ENCODE measurements around the gene DUSP9. TPM values are rescaled to one million over a fixed set of nuclear protein-coding genes. Genes with fewer than 3 reads are reported as not detected.
A peak's percentile ranks its signal among the peaks of the same experiment; 100 is the strongest.
"Not testable (repeated sequence)": the region's sequence is repeated elsewhere in the genome, so short reads cannot be mapped to it uniquely, and the experiment has no call there.

Gene DUSP9
- total RNA-seq, 1 donor from 2014 or later, result not detected

DNA sequence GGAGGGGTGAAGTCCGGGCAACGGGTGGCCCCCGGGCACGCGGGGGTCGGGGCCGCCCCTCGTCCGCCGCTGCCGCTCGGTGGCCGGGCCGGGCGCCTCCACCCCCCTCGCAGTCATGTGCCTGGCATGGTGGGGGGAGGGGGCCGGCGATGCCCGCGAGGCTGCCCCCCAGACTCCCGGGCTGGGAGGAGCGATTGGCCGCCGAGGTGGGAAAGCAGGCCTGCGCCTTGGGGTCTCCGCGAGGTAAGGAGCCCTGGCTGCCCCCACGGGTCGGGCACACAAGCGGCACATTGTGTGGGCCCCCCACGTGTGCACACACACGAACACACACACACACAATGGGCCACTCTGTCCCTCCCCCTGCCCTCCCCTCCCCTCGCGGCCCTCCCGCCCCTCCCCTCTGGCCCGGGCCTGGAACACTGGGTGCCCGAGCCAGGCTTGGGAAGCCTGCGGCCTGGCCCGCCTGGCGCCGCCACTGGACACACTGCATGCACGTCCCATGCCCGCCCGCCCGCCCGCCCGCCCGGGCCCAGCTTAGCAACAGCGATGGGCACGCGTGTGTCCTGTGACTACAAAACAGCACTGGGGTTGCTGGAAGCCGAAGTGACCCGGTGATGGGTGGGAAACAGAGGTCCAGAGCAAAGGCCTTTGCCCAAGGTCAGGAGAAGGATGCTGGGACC, 42.0 kb downstream of the DUSP9 start:
- no peak overlapping the region for H3K27ac ChIP-seq
- H3K27me3 ChIP-seq, result no peaks in the 10 kb centered on the region
- no peaks in the 10 kb centered on the region for H3K9me3 ChIP-seq
- no peaks in the 10 kb centered on the region for H3K36me3 ChIP-seq
- no peaks in the 10 kb centered on the region for H3K4me1 ChIP-seq
- no peak for ATAC-seq
- intact Hi-C loops (cut with DNase I), result no loop called here
- no peak for DNase-seq
- H3K4me3 ChIP-seq, result peak overlapping the region; percentile 28
- TF ChIP-seq, protein P1, sequence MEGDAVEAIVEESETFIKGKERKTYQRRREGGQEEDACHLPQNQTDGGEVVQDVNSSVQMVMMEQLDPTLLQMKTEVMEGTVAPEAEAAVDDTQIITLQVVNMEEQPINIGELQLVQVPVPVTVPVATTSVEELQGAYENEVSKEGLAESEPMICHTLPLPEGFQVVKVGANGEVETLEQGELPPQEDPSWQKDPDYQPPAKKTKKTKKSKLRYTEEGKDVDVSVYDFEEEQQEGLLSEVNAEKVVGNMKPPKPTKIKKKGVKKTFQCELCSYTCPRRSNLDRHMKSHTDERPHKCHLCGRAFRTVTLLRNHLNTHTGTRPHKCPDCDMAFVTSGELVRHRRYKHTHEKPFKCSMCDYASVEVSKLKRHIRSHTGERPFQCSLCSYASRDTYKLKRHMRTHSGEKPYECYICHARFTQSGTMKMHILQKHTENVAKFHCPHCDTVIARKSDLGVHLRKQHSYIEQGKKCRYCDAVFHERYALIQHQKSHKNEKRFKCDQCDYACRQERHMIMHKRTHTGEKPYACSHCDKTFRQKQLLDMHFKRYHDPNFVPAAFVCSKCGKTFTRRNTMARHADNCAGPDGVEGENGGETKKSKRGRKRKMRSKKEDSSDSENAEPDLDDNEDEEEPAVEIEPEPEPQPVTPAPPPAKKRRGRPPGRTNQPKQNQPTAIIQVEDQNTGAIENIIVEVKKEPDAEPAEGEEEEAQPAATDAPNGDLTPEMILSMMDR (IDR thresholded peaks at IDR 0.05), result no peak

DNA sequence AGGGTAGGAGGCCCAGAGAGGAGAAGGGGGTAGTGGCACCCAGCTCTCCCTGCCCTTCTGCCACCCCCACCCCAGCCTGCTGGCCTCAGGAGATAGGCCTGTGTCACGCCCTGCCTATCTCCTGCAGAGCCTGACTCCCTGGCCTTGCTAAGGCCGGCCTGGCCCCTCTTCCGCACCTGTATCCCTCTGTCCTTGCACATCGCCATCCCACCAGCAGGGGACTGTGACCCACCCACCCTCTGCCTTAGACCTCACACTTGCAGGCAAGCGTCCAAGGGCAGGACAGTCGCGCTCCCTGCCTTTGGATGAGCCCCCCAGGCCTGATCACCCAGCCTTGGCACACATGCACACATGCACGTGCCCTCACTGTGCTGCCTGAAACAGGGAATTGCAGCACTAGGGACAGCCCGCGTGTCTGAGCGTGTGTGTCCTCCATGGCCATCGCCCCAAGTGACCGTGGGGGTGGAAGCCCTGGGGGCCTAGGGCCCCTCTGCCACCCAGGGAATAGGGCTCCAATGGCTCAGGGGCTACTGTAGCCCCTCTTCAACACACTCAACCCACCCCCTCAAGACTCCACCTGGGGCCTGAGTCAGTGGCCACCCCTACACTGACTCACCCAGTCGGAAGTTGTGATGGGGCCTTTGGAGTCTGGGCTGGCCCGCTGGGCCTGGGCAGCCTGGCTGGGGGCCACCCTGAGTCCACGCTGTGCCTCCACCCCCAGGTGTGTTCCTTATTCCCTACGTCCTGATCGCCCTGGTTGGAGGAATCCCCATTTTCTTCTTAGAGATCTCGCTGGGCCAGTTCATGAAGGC, 42.9 kb downstream of the DUSP9 start:
- TF ChIP-seq, protein P1 (IDR thresholded peaks at IDR 0.05), result no peak
- intact Hi-C loops (cut with DNase I), result no loop called here
- DNase-seq, result no peak
- H3K36me3 ChIP-seq, result no peaks in the 10 kb centered on the region
- H3K27me3 ChIP-seq, result no peaks in the 10 kb centered on the region
- no peaks in the 10 kb centered on the region for H3K9me3 ChIP-seq
- no peak for ATAC-seq
- H3K4me1 ChIP-seq, result no peaks in the 10 kb centered on the region
- H3K27ac ChIP-seq, result no peak overlapping the region
- H3K4me3 ChIP-seq, result no peak overlapping the region

DNA sequence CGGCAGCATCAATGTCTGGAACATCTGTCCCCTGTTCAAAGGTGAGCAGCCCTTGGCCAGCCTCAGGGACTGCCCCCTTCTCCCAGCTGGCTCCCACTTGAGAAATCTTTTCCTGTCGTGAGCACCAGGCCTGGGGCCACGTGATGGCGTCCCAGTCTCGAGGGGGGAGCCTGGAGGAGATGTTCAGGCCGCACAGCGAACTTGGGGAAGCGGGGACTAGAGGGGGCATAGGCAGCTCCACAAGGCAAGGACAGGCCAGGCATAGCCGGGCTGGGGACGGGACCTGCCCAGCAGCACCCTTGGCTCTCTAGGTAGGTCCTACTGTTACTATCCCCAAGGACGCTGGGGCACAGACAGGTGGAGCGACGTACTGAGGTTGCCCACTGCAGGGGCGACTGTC, 43.5 kb downstream of the DUSP9 start:
- Histone ChIP-seq H3K27ac (no peak overlapping the region), H3K4me3 (no peak overlapping the region), H3K9me3 (no peaks in the 10 kb centered on the region), H3K4me1 (no peaks in the 10 kb centered on the region), H3K36me3 (no peaks in the 10 kb centered on the region), H3K27me3 (no peaks in the 10 kb centered on the region)
- ATAC-seq (no peak), DNase-seq (no peak)
- TF ChIP-seq, protein P1 (IDR thresholded peaks at IDR 0.05), result no peak
- intact Hi-C loops (cut with DNase I), result no loop called here

DNA sequence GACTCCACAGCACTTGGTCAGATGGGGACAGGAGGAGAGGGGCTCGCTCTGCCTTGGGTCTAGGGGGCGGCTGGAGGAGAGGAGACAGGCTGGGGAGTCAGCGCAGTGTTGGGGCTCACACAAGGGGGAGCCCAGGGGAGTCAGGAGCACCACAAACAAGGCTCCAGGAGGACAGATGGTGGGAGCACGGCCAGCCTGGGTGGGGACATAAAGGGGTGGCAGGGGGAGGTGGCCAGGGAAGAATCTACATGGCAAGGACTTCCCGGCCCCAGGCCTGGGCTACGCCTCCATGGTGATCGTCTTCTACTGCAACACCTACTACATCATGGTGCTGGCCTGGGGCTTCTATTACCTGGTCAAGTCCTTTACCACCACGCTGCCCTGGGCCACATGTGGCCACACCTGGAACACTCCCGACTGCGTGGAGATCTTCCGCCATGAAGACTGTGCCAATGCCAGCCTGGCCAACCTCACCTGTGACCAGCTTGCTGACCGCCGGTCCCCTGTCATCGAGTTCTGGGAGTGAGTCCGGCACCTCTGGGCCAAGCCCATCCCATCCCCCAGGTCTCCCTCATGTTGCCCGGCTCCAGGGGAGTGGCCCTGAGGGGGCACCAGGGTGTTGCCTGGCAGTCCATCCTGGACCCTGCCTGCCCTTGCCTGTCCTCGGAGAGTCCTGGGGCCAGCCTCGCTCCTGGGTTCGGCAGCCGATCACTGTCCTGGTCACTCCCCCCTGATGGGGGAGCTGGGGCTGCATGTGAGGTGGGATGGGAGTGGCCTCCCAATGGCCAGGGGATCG, 44.2 kb downstream of the DUSP9 start:
- H3K4me3 ChIP-seq; H3K9me3 ChIP-seq; DNase-seq; intact Hi-C loops (cut with DNase I); H3K27ac ChIP-seq; H3K36me3 ChIP-seq; H3K4me1 ChIP-seq; H3K27me3 ChIP-seq; ATAC-seq: not testable (repeated sequence)

DNA sequence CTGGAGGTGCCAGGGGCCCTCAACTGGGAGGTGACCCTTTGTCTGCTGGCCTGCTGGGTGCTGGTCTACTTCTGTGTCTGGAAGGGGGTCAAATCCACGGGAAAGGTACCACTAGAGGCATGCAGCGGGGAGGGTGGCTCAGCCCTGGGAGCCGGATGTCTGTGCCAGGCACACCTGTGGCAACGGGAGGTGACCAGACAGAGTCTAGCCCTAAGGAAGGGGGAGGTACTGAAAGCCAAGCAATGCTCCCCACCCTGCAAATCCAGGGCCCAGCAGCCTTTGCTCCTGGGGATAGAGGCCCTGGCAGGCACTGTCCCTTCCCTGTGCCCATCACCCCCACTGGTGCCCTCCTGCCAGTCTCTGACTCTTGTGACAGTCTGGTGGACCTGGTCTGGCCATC, 45.0 kb downstream of the DUSP9 start:
- Histone ChIP-seq H3K36me3 (no peaks in the 10 kb centered on the region), H3K4me3 (no peak overlapping the region), H3K9me3 (no peaks in the 10 kb centered on the region), H3K4me1 (no peaks in the 10 kb centered on the region), H3K27me3 (no peaks in the 10 kb centered on the region), H3K27ac (no peak overlapping the region)
- ATAC-seq (no peak), DNase-seq (no peak)
- TF ChIP-seq, protein P1 (IDR thresholded peaks at IDR 0.05), result no peak
- intact Hi-C loops (cut with DNase I), result no loop called here
